Stimulated activated CD8-positive, alpha-beta memory T cell treated with anti-CD3 and anti-CD28 coated beads, Interleukin-7, amount 100 ng/mL, for 4 hours (primary cell): Measurements from ENCODE around the gene PGA4.
"Not testable (repeated sequence)": the region's sequence is repeated elsewhere in the genome, so short reads cannot be mapped to it uniquely, and the experiment has no call there.

ENCODE experiments used
- DNase-seq, 2 donors: peaks; one replicate each; pipeline ENCODE4 v3.0.0-alpha.2; 2020; ENCODE audit warnings: low read depth in 2 of 2

PGA4 gene

GRCh38 chr11:61204502-61205059, 17.6 kb upstream of the PGA4 start:
- not testable (repeated sequence) for DNase-seq

DNA sequence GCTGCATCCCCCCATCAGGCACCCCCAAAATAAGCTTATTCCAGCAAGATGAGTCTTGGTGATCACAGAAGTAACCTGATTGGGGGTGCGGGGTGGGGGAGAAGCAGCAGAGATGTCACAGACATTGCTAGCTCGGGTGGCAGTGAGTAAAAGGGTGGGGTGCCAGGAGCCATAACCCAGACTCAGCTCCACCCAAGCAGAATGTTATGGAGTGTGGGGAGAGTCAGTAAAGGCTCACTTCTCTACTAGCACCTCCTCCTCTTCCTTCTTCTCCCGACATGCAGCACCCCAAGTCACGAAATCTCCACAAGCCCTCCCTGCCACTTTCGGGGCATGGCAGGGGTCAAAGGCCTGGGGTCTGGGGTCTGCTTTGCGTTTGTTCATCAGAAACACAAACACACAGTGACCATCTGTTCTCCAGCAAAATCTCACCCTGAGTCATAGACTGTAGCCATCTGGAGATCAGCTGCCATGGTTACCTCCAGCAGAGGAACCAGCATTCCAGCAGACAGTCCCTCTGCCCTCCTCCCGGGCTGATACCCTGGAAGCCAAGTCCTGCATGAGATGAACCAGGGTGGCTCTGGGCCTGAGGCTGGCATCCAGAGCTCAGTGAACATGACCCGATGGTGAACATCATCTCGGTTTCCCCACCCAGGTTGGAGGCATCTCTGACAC, 14.4 kb upstream of the PGA4 start:
- not testable (repeated sequence) for DNase-seq

- not testable (repeated sequence) for DNase-seq
Measured at GRCh38 chr11:61210629-61211028, 11.5 kb upstream of the PGA4 start.

DNA sequence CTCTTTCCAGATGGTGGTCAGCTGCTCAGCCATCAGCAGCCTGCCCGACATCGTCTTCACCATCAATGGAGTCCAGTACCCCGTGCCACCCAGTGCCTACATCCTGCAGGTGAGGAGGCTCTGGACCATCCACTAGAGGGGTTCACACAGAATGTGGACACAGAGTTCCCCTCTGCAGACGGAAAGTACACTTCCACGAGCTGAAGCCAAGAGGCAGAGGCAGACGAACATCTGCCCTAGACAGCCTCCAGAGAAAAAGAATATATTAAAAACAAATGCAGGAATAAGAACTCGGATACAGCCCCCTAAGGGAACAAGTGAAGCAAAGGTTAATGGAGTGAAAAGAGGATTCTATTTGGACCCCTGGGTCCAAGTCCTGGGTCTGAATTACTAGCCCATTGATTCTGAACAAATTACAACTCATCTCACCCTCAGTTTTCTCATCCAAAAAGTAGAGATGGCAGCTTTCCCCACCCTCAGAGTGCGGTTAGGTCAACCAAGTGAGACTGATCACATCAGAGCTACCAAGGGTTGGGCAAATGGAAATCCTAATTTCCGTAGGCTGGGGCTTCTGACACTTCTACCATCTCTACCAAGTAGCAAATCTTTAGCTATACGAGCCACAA, 10.7 kb upstream of the PGA4 start:
- not testable (repeated sequence) for DNase-seq

DNA sequence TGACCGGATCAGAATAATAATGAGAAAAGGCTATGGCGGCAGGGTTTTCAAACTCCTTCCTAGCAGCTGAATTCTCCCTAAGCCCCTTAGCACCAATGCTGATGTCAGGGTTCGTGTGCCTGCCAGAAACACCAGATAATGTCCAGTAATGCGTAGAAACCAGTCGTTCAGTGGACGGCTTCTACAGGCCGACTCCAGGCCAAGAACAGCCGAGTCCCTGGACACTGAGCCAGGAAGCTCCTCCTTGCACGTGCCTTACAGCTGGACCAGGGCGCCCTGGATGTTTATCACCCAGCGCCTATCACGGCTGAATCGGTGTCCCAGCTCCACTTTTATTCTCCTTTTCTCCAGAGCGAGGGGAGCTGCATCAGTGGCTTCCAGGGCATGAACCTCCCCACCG, 9.9 kb upstream of the PGA4 start:
- DNase-seq = not testable (repeated sequence)

GRCh38 chr11:61213711-61214324, 8.3 kb upstream of the PGA4 start:
- DNase-seq = not testable (repeated sequence)

GRCh38 chr11:61218306-61218705, 3.8 kb upstream of the PGA4 start:
- DNase-seq = not testable (repeated sequence)

GRCh38 chr11:61219016-61219415, 3.1 kb upstream of the PGA4 start:
- not testable (repeated sequence) for DNase-seq

GRCh38 chr11:61222692-61223091, 545 bp downstream of the PGA4 start:
- DNase-seq = not testable (repeated sequence)

DNA sequence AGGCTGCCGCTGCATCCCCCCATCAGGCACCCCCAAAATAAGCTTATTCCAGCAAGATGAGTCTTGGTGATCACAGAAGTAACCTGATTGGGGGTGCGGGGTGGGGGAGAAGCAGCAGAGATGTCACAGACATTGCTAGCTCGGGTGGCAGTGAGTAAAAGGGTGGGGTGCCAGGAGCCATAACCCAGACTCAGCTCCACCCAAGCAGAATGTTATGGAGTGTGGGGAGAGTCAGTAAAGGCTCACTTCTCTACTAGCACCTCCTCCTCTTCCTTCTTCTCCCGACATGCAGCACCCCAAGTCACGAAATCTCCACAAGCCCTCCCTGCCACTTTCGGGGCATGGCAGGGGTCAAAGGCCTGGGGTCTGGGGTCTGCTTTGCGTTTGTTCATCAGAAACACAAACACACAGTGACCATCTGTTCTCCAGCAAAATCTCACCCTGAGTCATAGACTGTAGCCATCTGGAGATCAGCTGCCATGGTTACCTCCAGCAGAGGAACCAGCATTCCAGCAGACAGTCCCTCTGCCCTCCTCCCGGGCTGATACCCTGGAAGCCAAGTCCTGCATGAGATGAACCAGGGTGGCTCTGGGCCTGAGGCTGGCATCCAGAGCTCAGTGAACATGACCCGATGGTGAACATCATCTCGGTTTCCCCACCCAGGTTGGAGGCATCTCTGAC, 4.5 kb downstream of the PGA4 start:
- DNase-seq = not testable (repeated sequence)

DNA sequence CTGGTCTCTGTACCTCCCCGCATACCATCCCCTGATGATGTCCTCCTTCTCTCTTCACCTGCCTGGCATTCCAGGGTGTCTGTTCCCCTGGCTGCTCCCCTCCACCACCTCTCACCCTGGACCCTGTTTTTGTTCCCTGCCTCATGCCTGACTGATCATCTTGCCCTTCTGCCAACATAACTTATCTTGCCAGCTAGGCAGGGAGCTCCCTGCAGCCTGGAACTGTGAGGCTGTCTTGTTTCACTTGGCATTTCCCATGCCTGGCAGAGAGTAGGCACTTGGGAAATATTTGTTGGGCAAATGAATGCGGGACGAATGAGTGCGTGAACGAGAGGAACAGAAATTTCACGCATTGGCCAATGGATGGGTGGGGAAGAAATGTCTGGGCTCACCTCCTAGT, 7.3 kb downstream of the PGA4 start:
- DNase-seq = not testable (repeated sequence)

DNA sequence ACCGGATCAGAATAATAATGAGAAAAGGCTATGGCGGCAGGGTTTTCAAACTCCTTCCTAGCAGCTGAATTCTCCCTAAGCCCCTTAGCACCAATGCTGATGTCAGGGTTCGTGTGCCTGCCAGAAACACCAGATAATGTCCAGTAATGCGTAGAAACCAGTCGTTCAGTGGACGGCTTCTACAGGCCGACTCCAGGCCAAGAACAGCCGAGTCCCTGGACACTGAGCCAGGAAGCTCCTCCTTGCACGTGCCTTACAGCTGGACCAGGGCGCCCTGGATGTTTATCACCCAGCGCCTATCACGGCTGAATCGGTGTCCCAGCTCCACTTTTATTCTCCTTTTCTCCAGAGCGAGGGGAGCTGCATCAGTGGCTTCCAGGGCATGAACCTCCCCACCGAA, 8.9 kb downstream of the PGA4 start:
- DNase-seq = not testable (repeated sequence)

DNA sequence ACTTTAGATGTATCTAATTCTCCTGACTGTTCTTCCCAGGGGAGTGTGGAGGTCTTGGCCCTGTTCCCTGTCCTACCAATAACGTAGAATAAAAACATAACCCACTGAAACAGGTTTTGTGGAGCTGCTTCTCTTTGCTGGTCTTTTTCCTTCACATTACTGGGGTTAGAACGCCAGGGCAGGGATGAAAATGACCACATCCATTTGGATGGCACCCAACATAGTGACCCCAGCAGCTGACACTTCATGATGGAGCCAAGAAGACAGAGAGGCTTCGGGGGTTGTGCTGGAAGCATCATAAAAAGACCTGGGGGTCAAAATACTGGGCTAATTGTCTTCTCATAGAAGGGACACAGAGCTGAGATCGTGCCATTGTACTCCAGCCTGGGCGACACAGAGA, 9.4 kb downstream of the PGA4 start:
- DNase-seq = not testable (repeated sequence)

DNA sequence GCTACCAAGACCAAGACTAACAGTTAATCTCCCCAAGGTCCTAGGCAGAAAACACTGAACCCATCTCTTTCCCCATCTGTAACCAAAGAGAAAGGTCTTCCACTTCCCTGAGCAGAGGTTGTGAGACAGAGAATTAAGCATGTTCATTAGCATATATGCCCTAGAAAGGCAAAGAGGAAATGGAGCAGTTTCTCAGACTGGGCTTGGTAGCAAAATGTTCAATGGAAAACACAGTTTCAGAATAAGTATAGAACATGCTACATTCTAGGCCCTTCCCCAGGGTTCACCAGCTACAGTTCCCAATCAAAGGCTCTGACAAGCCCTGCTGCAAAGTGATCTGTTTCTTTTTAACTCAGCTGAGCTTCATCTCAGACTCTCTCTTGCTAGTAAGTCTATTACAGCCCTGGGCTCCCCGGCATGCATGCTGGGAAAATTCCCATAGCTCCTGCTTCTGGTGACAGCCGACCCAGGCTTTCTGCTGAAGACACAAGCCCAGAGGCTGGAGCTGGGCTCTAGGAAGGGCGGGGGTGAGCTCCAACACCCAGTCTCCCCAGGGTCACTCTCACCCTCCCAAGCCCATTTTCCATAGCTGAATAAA, 10.5 kb downstream of the PGA4 start:
- DNase-seq = not testable (repeated sequence)

- not testable (repeated sequence) for DNase-seq
Measured at GRCh38 chr11:61237130-61237529, 15.0 kb downstream of the PGA4 start.

GRCh38 chr11:61240288-61240687, 18.1 kb downstream of the PGA4 start:
- not testable (repeated sequence) for DNase-seq

GRCh38 chr11:61240875-61241274, 18.7 kb downstream of the PGA4 start, which contains the start of gene PGA5:
Gene PGA5, plus strand, starts transcription at chr11:61241175. Its CDS starts 52 bp downstream, at chr11:61241227.
- not testable (repeated sequence) for DNase-seq

DNA sequence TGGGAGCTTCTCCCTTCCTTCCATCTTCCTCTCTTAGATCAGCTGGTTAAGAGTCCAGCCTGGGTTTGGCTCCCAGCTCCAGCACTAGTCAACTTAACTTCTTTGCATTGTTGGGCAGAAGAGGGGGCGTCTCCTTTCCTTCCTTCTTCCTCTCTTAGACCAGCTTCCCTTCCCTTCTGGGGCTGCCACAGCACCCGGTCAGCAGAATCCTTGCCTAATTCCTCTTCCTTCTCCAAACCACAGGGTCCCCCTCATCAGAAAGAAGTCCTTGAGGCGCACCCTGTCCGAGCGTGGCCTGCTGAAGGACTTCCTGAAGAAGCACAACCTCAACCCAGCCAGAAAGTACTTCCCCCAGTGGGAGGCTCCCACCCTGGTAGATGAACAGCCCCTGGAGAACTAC, 19.4 kb downstream of the PGA4 start:
- DNase-seq = not testable (repeated sequence)

- not testable (repeated sequence) for DNase-seq
Measured at GRCh38 chr11:61245284-61245964, 23.3 kb downstream of the PGA4 start.

DNA sequence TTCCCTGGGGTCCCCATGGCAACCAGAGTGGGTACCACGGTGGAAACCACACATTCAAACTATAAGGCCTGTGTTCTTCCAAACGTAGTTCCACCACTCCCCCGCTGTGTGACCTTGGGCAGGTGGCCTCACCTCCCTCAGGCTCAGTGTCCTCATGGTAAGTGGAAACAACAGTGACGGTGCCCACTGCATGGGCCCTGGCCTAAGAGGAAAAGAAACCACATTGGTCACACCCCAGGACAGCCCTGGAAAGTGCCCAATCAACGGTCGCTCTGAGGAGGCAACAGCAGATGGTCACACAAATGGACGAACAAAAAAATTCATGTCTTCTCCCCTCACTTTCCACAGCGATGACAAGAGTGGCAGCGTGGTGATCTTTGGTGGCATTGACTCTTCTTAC, 25.9 kb downstream of the PGA4 start:
- DNase-seq = not testable (repeated sequence)

DNA sequence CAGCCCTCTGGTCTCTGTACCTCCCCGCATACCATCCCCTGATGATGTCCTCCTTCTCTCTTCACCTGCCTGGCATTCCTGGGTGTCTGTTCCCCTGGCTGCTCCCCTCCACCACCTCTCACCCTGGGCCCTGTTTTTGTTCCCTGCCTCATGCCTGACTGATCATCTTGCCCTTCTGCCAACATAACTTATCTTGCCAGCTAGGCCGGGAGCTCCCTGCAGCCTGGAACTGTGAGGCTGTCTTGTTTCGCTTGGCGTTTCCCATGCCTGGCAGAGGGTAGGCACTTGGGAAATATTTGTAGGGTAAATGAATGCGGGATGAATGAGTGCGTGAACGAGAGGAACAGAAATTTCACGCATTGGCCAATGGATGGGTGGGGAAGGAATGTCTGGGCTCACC, 27.1 kb downstream of the PGA4 start:
- not testable (repeated sequence) for DNase-seq
